GM23338 (cell line): ENCODE results near the gene CDHR2. TPM values are rescaled to one million over a fixed set of nuclear protein-coding genes. Genes with fewer than 3 reads are reported as not detected.

Experiments
- ATAC-seq: fragments of 200-7000 bp; cut with Tn5 transposase; 3 replicates; pipeline ENCODE4 v1.9.1; 2020
- DNase-seq: peaks from one replicate; pipeline ENCODE4 v3.0.0-alpha.2; 2015; ENCODE audit warnings: low spot score
- H2AFZ ChIP-seq: fragments of 200-600 bp; sonication (generic); 2 replicates; pipeline ENCODE4 v1.8.0; 2016; ENCODE audit warnings: antibody characterized with exemption, mild to moderate bottlenecking, moderate library complexity
- H3F3A ChIP-seq: fragments of 200-600 bp; sonication (generic); replicated peaks from 2 replicates; pipeline ENCODE4 v1.8.0; 2017; ENCODE audit warnings: antibody characterized with exemption, mixed run types, low read depth
- H3K27ac ChIP-seq: fragments of 200-600 bp; sonication (generic); 2 replicates; pipeline ENCODE4 v1.6.1; 2016; ENCODE audit warnings: low read depth
- H3K27me3 ChIP-seq: fragments of 200-600 bp; sonication (generic); 2 replicates; pipeline ENCODE4 v1.8.0; 2016; ENCODE audit warnings: mild to moderate bottlenecking, mixed run types, moderate library complexity; ENCODE audit not compliant: insufficient read depth
- H3K36me3 ChIP-seq: fragments of 200-600 bp; sonication (generic); 2 replicates; pipeline ENCODE4 v1.8.0; 2016; ENCODE audit warnings: mild to moderate bottlenecking; ENCODE audit not compliant: insufficient read depth
- H3K4me1 ChIP-seq: fragments of 200-600 bp; sonication (generic); 2 replicates; pipeline ENCODE4 v1.8.0; 2016; ENCODE audit warnings: mild to moderate bottlenecking, moderate library complexity; ENCODE audit not compliant: insufficient read depth
- H3K4me2 ChIP-seq: fragments of 200-600 bp; sonication (generic); 2 replicates; pipeline ENCODE4 v1.7.1; 2017; ENCODE audit warnings: mixed run types
- H3K4me3 ChIP-seq: fragments of 200-600 bp; sonication (generic); 2 replicates; pipeline ENCODE4 v1.6.1; 2016; ENCODE audit warnings: mixed run types
- H3K79me2 ChIP-seq: fragments of 200-600 bp; sonication (generic); replicated peaks from 2 replicates; pipeline ENCODE4 v1.8.0; 2017; ENCODE audit warnings: mild to moderate bottlenecking; ENCODE audit not compliant: insufficient read depth
- H3K9me2 ChIP-seq: fragments of 200-600 bp; sonication (generic); 2 replicates; pipeline ENCODE4 v1.8.0; 2017; ENCODE audit not compliant: insufficient read depth
- H4K20me1 ChIP-seq: fragments of 200-600 bp; sonication (generic); replicated peaks from 2 replicates; pipeline ENCODE4 v1.8.0; 2017; ENCODE audit warnings: mild to moderate bottlenecking; ENCODE audit not compliant: insufficient read depth
- H3K27ac Mint-ChIP-seq: 2 replicates; pipeline ENCODE4 v1.8.0; 2020; ENCODE audit warnings: inconsistent platforms, mild to moderate bottlenecking, moderate library complexity, mixed read lengths
- H3K27me3 Mint-ChIP-seq: 3 replicates; pipeline ENCODE4 v1.8.0; 2022; ENCODE audit warnings: low read depth, mild to moderate bottlenecking, moderate library complexity, mixed read lengths, inconsistent platforms; ENCODE audit not compliant: insufficient read depth, poor library complexity
- H3K36me3 Mint-ChIP-seq: 3 replicates; pipeline ENCODE4 v1.8.0; 2021; ENCODE audit warnings: low read depth, mild to moderate bottlenecking, inconsistent platforms, moderate library complexity, mixed read lengths
- H3K4me1 Mint-ChIP-seq: 3 replicates; pipeline ENCODE4 v1.8.0; 2020; ENCODE audit warnings: mild to moderate bottlenecking, inconsistent platforms, mixed read lengths
- H3K4me3 Mint-ChIP-seq: 3 replicates; pipeline ENCODE4 v1.8.0; 2021; ENCODE audit warnings: moderate library complexity, mild to moderate bottlenecking, inconsistent platforms, mixed read lengths
- H3K9me3 Mint-ChIP-seq: 3 replicates; pipeline ENCODE4 v1.8.0; 2020; ENCODE audit warnings: moderate library complexity, mild to moderate bottlenecking, inconsistent platforms, mixed read lengths
- CREB1 ChIP-seq: fragments of 250-450 bp; sonication (Bioruptor Pico); IDR thresholded peaks from 2 replicates; pipeline ENCODE4 v1.5.0; 2020; ENCODE audit warnings: low read depth, mild to moderate bottlenecking, moderate library complexity
- EZH2 ChIP-seq: fragments of 200-600 bp; sonication (generic); IDR thresholded peaks from one replicate; pipeline ENCODE4 v1.8.0; 2017; ENCODE audit warnings: antibody characterized with exemption, mild to moderate bottlenecking, low read depth; ENCODE audit not compliant: unreplicated experiment
- EZH2phosphoT487 ChIP-seq: fragments of 200-600 bp; sonication (generic); IDR thresholded peaks from one replicate; pipeline ENCODE4 v1.8.1; 2018; ENCODE audit warnings: antibody characterized with exemption; ENCODE audit not compliant: unreplicated experiment
- JUNB ChIP-seq: IDR thresholded peaks from one replicate; pipeline ENCODE4 v1.6.1; 2016; ENCODE audit warnings: antibody characterized with exemption; ENCODE audit not compliant: unreplicated experiment
- STAT1 ChIP-seq: IDR thresholded peaks from one replicate; pipeline ENCODE4 v1.6.1; 2016; ENCODE audit warnings: antibody characterized with exemption; ENCODE audit not compliant: unreplicated experiment
- polyA plus RNA-seq: library from polyadenylated mRNA; unstranded; fragments of >200 nt; fragmentation: Nextera tagmentation; extraction: Ambion mirVana; gene quantifications from 2 replicates; pipeline ENCODE4 v1.2.1, GENCODE V29; 2016
- total RNA-seq: library from RNA; depleted of rRNA; stranded (reverse); fragments of >200 nt; shearing (Covaris generic); gene quantifications from 2 replicates; pipeline ENCODE4 v1.2.3, GENCODE V29; 2014
- TF ChIP-seq, protein P1 (sequence below): fragments of 250-450 bp; sonication (Bioruptor Pico); IDR thresholded peaks from 2 replicates; pipeline ENCODE4 v1.5.0; 2020; ENCODE audit warnings: mild to moderate bottlenecking, moderate library complexity
- TF ChIP-seq, protein P2 (sequence below): IDR thresholded peaks from 2 replicates; pipeline ENCODE4 v1.6.1; 2016; ENCODE audit warnings: antibody characterized with exemption

Gene CDHR2
- total and polyA plus RNA-seq, 2 experiments from 2014 or later = not detected

DNA sequence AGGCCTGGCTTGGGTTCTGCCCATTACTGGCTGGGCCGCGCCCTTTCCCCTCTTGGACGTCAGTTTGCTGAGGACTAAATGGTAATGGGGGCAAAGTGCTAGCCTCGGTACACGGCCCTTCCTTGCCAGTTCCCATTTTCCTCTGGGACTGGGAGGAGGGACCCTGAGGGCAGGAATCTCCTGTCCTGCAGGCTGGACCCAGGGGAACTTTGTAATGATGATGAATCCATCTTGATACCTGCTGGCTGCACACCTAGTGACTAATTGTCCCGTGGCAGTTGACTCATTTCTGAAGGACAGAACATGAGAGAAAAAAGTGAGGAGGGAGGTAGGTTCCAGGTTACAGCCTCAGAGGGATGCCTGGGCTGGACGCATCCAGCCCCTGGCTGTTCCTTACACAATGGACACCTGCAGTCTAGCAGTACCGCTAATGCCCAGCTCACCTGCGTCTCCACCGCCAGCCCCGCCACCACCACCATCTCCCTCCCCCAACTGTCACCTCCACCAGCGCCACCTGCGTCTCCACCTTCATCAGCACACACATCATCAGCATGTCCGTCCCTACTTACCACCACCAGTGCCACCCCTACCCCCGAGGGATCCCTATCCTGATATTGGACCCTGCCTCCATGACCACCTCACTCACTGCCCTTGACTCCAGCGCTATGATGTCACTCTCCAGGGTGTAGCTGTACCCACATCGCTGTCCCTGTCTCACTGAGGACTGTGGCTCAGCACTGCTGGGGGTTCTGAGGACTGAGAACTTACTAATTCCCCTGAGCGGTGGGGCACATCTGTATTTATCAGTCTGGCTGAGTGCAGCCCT lies 4.3 kb downstream of the CDHR2 start (continued):
- TF ChIP-seq, protein P1, sequence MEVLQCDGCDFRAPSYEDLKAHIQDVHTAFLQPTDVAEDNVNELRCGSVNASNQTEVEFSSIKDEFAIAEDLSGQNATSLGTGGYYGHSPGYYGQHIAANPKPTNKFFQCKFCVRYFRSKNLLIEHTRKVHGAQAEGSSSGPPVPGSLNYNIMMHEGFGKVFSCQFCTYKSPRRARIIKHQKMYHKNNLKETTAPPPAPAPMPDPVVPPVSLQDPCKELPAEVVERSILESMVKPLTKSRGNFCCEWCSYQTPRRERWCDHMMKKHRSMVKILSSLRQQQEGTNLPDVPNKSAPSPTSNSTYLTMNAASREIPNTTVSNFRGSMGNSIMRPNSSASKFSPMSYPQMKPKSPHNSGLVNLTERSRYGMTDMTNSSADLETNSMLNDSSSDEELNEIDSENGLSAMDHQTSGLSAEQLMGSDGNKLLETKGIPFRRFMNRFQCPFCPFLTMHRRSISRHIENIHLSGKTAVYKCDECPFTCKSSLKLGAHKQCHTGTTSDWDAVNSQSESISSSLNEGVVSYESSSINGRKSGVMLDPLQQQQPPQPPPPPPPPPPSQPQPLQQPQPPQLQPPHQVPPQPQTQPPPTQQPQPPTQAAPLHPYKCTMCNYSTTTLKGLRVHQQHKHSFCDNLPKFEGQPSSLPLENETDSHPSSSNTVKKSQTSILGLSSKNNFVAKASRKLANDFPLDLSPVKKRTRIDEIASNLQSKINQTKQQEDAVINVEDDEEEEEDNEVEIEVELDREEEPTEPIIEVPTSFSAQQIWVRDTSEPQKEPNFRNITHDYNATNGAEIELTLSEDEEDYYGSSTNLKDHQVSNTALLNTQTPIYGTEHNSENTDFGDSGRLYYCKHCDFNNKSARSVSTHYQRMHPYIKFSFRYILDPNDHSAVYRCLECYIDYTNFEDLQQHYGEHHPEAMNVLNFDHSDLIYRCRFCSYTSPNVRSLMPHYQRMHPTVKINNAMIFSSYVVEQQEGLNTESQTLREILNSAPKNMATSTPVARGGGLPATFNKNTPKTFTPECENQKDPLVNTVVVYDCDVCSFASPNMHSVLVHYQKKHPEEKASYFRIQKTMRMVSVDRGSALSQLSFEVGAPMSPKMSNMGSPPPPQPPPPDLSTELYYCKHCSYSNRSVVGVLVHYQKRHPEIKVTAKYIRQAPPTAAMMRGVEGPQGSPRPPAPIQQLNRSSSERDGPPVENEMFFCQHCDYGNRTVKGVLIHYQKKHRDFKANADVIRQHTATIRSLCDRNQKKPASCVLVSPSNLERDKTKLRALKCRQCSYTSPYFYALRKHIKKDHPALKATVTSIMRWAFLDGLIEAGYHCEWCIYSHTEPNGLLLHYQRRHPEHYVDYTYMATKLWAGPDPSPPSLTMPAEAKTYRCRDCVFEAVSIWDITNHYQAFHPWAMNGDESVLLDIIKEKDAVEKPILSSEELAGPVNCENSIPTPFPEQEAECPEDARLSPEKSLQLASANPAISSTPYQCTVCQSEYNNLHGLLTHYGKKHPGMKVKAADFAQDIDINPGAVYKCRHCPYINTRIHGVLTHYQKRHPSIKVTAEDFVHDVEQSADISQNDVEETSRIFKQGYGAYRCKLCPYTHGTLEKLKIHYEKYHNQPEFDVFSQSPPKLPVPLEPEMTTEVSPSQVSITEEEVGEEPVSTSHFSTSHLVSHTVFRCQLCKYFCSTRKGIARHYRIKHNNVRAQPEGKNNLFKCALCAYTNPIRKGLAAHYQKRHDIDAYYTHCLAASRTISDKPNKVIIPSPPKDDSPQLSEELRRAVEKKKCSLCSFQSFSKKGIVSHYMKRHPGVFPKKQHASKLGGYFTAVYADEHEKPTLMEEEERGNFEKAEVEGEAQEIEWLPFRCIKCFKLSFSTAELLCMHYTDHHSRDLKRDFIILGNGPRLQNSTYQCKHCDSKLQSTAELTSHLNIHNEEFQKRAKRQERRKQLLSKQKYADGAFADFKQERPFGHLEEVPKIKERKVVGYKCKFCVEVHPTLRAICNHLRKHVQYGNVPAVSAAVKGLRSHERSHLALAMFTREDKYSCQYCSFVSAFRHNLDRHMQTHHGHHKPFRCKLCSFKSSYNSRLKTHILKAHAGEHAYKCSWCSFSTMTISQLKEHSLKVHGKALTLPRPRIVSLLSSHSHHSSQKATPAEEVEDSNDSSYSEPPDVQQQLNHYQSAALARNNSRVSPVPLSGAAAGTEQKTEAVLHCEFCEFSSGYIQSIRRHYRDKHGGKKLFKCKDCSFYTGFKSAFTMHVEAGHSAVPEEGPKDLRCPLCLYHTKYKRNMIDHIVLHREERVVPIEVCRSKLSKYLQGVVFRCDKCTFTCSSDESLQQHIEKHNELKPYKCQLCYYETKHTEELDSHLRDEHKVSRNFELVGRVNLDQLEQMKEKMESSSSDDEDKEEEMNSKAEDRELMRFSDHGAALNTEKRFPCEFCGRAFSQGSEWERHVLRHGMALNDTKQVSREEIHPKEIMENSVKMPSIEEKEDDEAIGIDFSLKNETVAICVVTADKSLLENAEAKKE (CRISPR knock-in tag) = no peak
- TF ChIP-seq JUNB (no peak), STAT1 (no peak), CREB1 (CRISPR knock-in tag) (no peak)

DNA sequence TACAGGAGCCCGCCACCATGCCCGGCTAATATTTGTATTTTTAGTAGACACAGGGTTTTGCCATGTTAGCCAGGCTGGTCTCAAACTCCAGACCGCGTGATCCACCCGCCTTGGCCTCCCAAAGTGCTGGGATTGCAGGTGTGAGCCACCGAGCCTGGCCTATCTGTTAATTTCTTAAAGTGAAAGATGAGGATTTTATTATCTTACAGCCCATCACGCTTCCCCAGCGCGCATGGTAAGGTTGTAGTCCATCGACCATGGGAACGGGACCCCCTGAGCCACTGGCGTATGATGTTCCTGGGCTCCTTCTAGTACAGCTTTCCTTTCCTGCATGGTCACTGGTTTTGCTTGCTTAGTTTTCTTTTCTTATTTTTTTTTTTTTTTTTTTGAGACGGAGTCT lies 8.7 kb downstream of the CDHR2 start:
- H3F3A ChIP-seq = no peaks in the 10 kb centered on the region
- no peak overlapping the region for H3K4me2 ChIP-seq
- H3K4me1 ChIP-seq = peaks cover 5% of the 10 kb centered on the region; the same call in 1 of the 2 replicates
- no peak for DNase-seq
- Mint-ChIP-seq H3K27ac (no peak overlapping the region), H3K27me3 (peaks cover 13% of the 10 kb centered on the region), H3K4me3 (no peak overlapping the region), H3K4me1 (peaks cover 16% of the 10 kb centered on the region), H3K9me3 (peaks cover 5% of the 10 kb centered on the region; the same call in 1 of the 3 replicates), H3K36me3 (no peaks in the 10 kb centered on the region)
- H3K4me3 ChIP-seq = no peak overlapping the region
- H2AFZ ChIP-seq = no peak overlapping the region
- ATAC-seq = no peak
- no peaks in the 10 kb centered on the region for H4K20me1 ChIP-seq
- no peaks in the 10 kb centered on the region for H3K9me2 ChIP-seq
- H3K27ac ChIP-seq = no peak overlapping the region
- no peaks in the 10 kb centered on the region for H3K27me3 ChIP-seq
- no peaks in the 10 kb centered on the region for H3K36me3 ChIP-seq
- H3K79me2 ChIP-seq = no peaks in the 10 kb centered on the region
- TF ChIP-seq, protein P1 (CRISPR knock-in tag) = no peak
- no peak for TF ChIP-seq EZH2phosphoT487
- TF ChIP-seq, protein P2, sequence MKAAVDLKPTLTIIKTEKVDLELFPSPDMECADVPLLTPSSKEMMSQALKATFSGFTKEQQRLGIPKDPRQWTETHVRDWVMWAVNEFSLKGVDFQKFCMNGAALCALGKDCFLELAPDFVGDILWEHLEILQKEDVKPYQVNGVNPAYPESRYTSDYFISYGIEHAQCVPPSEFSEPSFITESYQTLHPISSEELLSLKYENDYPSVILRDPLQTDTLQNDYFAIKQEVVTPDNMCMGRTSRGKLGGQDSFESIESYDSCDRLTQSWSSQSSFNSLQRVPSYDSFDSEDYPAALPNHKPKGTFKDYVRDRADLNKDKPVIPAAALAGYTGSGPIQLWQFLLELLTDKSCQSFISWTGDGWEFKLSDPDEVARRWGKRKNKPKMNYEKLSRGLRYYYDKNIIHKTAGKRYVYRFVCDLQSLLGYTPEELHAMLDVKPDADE = no peak
- no peak for TF ChIP-seq STAT1
- no peak for TF ChIP-seq EZH2
